Neural cell (in vitro differentiated cells): ENCODE results near the gene ANO4. TPM values are rescaled to one million over a fixed set of nuclear protein-coding genes. Genes with fewer than 3 reads are reported as not detected.

Experiments used
- H2AFZ ChIP-seq: fragments of 200-600, 300-800 bp; sonication (generic), shearing (Covaris generic); 2 replicates; pipeline ENCODE4 v1.6.0; 2014; ENCODE audit warnings: low read depth, mild to moderate bottlenecking, antibody characterized with exemption, low read length, moderate library complexity
- H3F3A ChIP-seq: fragments of 200-600 bp; shearing (Covaris generic); 2 replicates; pipeline ENCODE4 v1.6.1; 2016; ENCODE audit warnings: mild to moderate bottlenecking, moderate library complexity, mixed read lengths, antibody characterized with exemption, low read length; ENCODE audit not compliant: insufficient read depth, poor library complexity, severe bottlenecking
- H3K27ac ChIP-seq: fragments of 200-600, 300-800 bp; sonication (generic), shearing (Covaris generic); 2 replicates; pipeline ENCODE4 v1.5.1; 2014; ENCODE audit warnings: mild to moderate bottlenecking, low read length, moderate library complexity
- H3K27me3 ChIP-seq: fragments of 300-800, 200-600 bp; sonication (generic), shearing (Covaris generic); 2 replicates; pipeline ENCODE4 v1.6.0; 2014; ENCODE audit warnings: mild to moderate bottlenecking, low read depth, low read length, moderate library complexity; ENCODE audit not compliant: insufficient read depth
- H3K36me3 ChIP-seq: fragments of 300-800, 200-600 bp; sonication (generic), shearing (Covaris generic); 2 replicates; pipeline ENCODE4 v1.5.1; 2014; ENCODE audit warnings: mild to moderate bottlenecking, antibody characterized with exemption, low read length, moderate library complexity; ENCODE audit not compliant: insufficient read depth
- H3K4me2 ChIP-seq: fragments of 300-800, 200-600 bp; sonication (generic), shearing (Covaris generic); 2 replicates; pipeline ENCODE4 v1.6.0; 2014; ENCODE audit warnings: mild to moderate bottlenecking, low read length
- H3K4me3 ChIP-seq: fragments of 300-800, 200-600 bp; sonication (generic), shearing (Covaris generic); 2 replicates; pipeline ENCODE4 v1.5.1; 2014; ENCODE audit warnings: mild to moderate bottlenecking, low read length, moderate library complexity
- H3K79me2 ChIP-seq: fragments of 200-600 bp; shearing (Covaris generic); replicated peaks from 2 replicates; pipeline ENCODE4 v1.6.0; 2014; ENCODE audit warnings: mild to moderate bottlenecking, low read length, moderate library complexity; ENCODE audit not compliant: insufficient read depth
- H3K9ac ChIP-seq: fragments of 300-800, 200-600 bp; sonication (generic), shearing (Covaris generic); 2 replicates; pipeline ENCODE4 v1.6.1; 2016; ENCODE audit warnings: mild to moderate bottlenecking, low read length, mixed read lengths
- H3K9me2 ChIP-seq: fragments of 200-600 bp; shearing (Covaris generic); 2 replicates; pipeline ENCODE4 v1.6.1; 2016; ENCODE audit warnings: mild to moderate bottlenecking, low read length, mixed read lengths; ENCODE audit not compliant: insufficient read depth
- H3K9me3 ChIP-seq: fragments of 200-600, 300-800 bp; sonication (generic), shearing (Covaris generic); 2 replicates; pipeline ENCODE4 v1.6.1; 2016; ENCODE audit warnings: mild to moderate bottlenecking, mixed run types, low read length, moderate library complexity, mixed read lengths
- H4K20me1 ChIP-seq: fragments of 200-600 bp; shearing (Covaris generic); 2 replicates; pipeline ENCODE4 v1.6.1; 2016; ENCODE audit warnings: mild to moderate bottlenecking, mixed run types; ENCODE audit not compliant: insufficient read depth
- EP300 ChIP-seq: fragments of 450-650 bp; conservative IDR thresholded peaks from 2 replicates; pipeline ENCODE4 v1.6.1; 2014; ENCODE audit warnings: antibody characterized with exemption, mild to moderate bottlenecking, moderate library complexity; ENCODE audit not compliant: poor library complexity, severe bottlenecking
- EZH2 ChIP-seq: fragments of 200-600, 300-800 bp; shearing (Covaris generic), sonication (generic); IDR thresholded peaks from 2 replicates; pipeline ENCODE4 v1.6.1; 2014; ENCODE audit warnings: antibody characterized with exemption, low read length, borderline replicate concordance, mild to moderate bottlenecking; ENCODE audit not compliant: insufficient read depth, poor library complexity, severe bottlenecking
- MXI1 ChIP-seq: fragments of 450-650 bp; conservative IDR thresholded peaks from 2 replicates; pipeline ENCODE4 v1.6.1; 2014; ENCODE audit warnings: antibody characterized with exemption, mild to moderate bottlenecking; ENCODE audit not compliant: poor library complexity, severe bottlenecking
- POLR2AphosphoS5 ChIP-seq: IDR thresholded peaks from 2 replicates; pipeline ENCODE4 v1.6.1; 2012
- RAD21 ChIP-seq: fragments of 450-650 bp; conservative IDR thresholded peaks from 2 replicates; pipeline ENCODE4 v1.6.1; 2014; ENCODE audit warnings: antibody characterized with exemption, mild to moderate bottlenecking, moderate library complexity
- SMC3 ChIP-seq: fragments of 450-650 bp; conservative IDR thresholded peaks from 2 replicates; pipeline ENCODE4 v1.6.1; 2014; ENCODE audit warnings: antibody characterized with exemption, mild to moderate bottlenecking, moderate library complexity; ENCODE audit not compliant: poor library complexity
- TAF1 ChIP-seq: IDR thresholded peaks from 2 replicates; pipeline ENCODE4 v1.6.1; 2012; ENCODE audit warnings: low read depth
- polyA plus RNA-seq: library from polyadenylated mRNA; depleted of rRNA; stranded (reverse); fragments of >200 nt; gene quantifications from 2 replicates; pipeline ENCODE4 v1.2.3, GENCODE V29; 2014
- TF ChIP-seq, protein P1 (sequence below): IDR thresholded peaks from 2 replicates; pipeline ENCODE4 v1.6.1; 2012; ENCODE audit warnings: borderline replicate concordance
- TF ChIP-seq, protein P2 (sequence below): fragments of 450-650 bp; IDR thresholded peaks from 2 replicates; pipeline ENCODE4 v1.5.1; 2014; ENCODE audit warnings: antibody characterized with exemption, mild to moderate bottlenecking, moderate library complexity; ENCODE audit not compliant: poor library complexity, severe bottlenecking

The ANO4 gene
- polyA plus RNA-seq, 1 donor from 2014 or later, result 11.1 TPM

DNA sequence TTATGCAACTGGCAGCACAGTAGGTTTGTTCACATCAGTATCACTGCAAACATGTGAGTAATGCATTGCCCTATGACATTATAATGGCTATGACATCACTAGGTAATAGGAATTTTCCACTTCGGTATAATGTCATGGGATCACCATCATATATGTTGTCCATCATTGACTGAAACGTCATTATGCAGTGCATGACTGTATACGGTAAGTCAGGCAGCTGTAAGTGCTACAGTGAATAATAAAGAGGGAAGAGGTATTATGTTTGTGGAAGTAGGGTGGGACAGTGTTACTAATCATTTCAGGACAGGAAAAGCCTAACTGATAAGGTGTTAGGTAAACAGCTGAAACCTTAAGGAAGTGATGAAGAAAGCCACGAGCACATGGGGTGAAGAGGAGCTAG, 68.1 kb downstream of the ANO4 start:
- Histone ChIP-seq H3K4me2 (no peak overlapping the region), H2AFZ (no peak overlapping the region), H4K20me1 (no peaks in the 10 kb centered on the region), H3K27ac (no peak overlapping the region), H3K4me3 (no peak overlapping the region), H3K36me3 (no peaks in the 10 kb centered on the region), H3K9ac (no peak overlapping the region), H3K9me3 (no peaks in the 10 kb centered on the region), H3K79me2 (no peaks in the 10 kb centered on the region), H3K9me2 (no peaks in the 10 kb centered on the region), H3F3A (no peaks in the 10 kb centered on the region), H3K27me3 (no peaks in the 10 kb centered on the region)
- TF ChIP-seq MXI1 (no peak), POLR2AphosphoS5 (no peak), RAD21 (no peak)

DNA sequence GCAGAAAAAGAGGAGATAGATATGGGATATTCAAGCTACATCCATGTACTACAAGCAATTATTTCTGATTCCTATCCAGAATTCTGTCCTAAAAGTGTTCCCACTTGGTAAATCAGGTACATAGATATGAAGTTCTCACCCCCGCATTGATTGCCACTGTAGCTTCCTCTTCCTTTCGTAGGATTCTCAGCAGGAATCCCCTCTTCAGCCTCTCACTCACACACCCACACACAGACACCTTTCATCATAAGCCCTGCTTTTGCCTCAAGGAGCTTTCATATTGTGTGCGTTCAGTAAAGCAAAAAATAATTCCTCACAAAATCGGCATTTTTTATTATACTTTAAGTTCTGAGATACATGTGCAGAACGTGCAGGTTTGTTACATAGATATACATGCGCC, 69.8 kb downstream of the ANO4 start:
- Histone ChIP-seq H3K9me2 (no peaks in the 10 kb centered on the region), H3F3A (no peaks in the 10 kb centered on the region), H2AFZ (no peak overlapping the region), H3K9ac (no peak overlapping the region), H4K20me1 (no peaks in the 10 kb centered on the region), H3K27ac (no peak overlapping the region), H3K4me2 (no peak overlapping the region), H3K36me3 (no peaks in the 10 kb centered on the region), H3K4me3 (no peak overlapping the region), H3K79me2 (no peaks in the 10 kb centered on the region), H3K27me3 (no peaks in the 10 kb centered on the region), H3K9me3 (no peaks in the 10 kb centered on the region)
- no peak for TF ChIP-seq RAD21
- TF ChIP-seq MXI1, result no peak
- no peak for TF ChIP-seq EZH2
- TF ChIP-seq SMC3, result no peak
- TF ChIP-seq, protein P1, sequence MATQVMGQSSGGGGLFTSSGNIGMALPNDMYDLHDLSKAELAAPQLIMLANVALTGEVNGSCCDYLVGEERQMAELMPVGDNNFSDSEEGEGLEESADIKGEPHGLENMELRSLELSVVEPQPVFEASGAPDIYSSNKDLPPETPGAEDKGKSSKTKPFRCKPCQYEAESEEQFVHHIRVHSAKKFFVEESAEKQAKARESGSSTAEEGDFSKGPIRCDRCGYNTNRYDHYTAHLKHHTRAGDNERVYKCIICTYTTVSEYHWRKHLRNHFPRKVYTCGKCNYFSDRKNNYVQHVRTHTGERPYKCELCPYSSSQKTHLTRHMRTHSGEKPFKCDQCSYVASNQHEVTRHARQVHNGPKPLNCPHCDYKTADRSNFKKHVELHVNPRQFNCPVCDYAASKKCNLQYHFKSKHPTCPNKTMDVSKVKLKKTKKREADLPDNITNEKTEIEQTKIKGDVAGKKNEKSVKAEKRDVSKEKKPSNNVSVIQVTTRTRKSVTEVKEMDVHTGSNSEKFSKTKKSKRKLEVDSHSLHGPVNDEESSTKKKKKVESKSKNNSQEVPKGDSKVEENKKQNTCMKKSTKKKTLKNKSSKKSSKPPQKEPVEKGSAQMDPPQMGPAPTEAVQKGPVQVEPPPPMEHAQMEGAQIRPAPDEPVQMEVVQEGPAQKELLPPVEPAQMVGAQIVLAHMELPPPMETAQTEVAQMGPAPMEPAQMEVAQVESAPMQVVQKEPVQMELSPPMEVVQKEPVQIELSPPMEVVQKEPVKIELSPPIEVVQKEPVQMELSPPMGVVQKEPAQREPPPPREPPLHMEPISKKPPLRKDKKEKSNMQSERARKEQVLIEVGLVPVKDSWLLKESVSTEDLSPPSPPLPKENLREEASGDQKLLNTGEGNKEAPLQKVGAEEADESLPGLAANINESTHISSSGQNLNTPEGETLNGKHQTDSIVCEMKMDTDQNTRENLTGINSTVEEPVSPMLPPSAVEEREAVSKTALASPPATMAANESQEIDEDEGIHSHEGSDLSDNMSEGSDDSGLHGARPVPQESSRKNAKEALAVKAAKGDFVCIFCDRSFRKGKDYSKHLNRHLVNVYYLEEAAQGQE, result no peak
- TF ChIP-seq EP300, result no peak
- TF ChIP-seq, protein P2, sequence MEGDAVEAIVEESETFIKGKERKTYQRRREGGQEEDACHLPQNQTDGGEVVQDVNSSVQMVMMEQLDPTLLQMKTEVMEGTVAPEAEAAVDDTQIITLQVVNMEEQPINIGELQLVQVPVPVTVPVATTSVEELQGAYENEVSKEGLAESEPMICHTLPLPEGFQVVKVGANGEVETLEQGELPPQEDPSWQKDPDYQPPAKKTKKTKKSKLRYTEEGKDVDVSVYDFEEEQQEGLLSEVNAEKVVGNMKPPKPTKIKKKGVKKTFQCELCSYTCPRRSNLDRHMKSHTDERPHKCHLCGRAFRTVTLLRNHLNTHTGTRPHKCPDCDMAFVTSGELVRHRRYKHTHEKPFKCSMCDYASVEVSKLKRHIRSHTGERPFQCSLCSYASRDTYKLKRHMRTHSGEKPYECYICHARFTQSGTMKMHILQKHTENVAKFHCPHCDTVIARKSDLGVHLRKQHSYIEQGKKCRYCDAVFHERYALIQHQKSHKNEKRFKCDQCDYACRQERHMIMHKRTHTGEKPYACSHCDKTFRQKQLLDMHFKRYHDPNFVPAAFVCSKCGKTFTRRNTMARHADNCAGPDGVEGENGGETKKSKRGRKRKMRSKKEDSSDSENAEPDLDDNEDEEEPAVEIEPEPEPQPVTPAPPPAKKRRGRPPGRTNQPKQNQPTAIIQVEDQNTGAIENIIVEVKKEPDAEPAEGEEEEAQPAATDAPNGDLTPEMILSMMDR, result no peak
- TF ChIP-seq TAF1, result no peak
